ENCODE results near the gene PHLPP1.

- TF ChIP-seq CTCF (IDR thresholded peaks at IDR 0.05) (no peak), EP300 (IDR thresholded peaks at IDR 0.05) (no peak), POLR2A (IDR thresholded peaks at IDR 0.05) (no peak)
These were observed 4.7 kb downstream of the PHLPP1 start for GRCh38 chr18:62720048-62720447.

Measured in stomach (tissue), 4 donors.